Measurements from ENCODE around the gene KCNJ14.

The KCNJ14 gene

GRCh38 chr19:48475369-48476068, 20.1 kb downstream of the KCNJ14 start:
- TF ChIP-seq POLR2AphosphoS5 (IDR thresholded peaks at IDR 0.05; ENCODE audit: low read depth, low read length) (no peak), POLR2A (IDR thresholded peaks at IDR 0.05; ENCODE audit: low read depth, low read length) (no peak), TAF1 (IDR thresholded peaks at IDR 0.05; ENCODE audit: borderline replicate concordance, low read depth, low read length) (no peak)
- DNase-seq (ENCODE audit: insufficient read length) = no peak
- FAIRE-seq = no peak

GRCh38 chr19:48476176-48476575, 20.8 kb downstream of the KCNJ14 start:
- FAIRE-seq = no peak
- TF ChIP-seq TAF1 (IDR thresholded peaks at IDR 0.05; ENCODE audit: borderline replicate concordance, low read depth, low read length) (no peak), POLR2AphosphoS5 (IDR thresholded peaks at IDR 0.05; ENCODE audit: low read depth, low read length) (no peak), POLR2A (IDR thresholded peaks at IDR 0.05; ENCODE audit: low read depth, low read length) (no peak)
- DNase-seq (ENCODE audit: insufficient read length) = no peak

DNA sequence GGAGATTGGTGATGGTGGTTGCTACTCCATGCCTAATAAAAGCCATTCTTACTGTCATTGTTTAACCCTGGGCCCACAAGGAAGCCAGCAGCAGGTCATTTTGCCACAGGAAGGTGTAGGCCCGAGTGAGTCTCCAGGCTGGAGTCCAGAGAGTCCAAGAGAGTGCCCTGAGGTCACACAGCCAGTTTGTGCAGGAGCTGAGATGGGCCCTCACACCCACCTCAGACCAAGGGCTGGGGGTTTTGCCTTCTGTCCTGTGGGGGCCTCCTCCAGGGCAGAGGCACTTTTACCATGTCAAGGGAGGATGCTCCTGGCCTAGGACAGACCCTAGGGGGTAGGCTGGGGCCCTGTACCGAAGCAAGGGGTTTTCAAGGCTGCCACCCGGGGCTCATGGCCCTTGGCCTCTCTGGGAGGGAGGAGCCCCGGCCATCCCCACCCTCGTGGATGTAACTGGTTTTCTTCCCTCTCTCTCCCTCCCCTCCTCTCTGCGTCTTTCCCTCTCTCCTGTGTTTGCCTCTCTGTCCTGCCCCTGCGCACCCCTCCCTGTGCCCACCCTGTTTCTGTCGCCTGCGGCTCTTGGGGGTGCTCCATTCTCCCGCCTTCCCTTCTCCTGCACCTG, 21.8 kb downstream of the KCNJ14 start:
- TF ChIP-seq POLR2AphosphoS5 (IDR thresholded peaks at IDR 0.05; ENCODE audit: low read depth, low read length) (no peak), POLR2A (IDR thresholded peaks at IDR 0.05; ENCODE audit: low read depth, low read length) (no peak), TAF1 (IDR thresholded peaks at IDR 0.05; ENCODE audit: borderline replicate concordance, low read depth, low read length) (no peak)
- DNase-seq (ENCODE audit: insufficient read length) (no peak), FAIRE-seq (no peak)

DNA sequence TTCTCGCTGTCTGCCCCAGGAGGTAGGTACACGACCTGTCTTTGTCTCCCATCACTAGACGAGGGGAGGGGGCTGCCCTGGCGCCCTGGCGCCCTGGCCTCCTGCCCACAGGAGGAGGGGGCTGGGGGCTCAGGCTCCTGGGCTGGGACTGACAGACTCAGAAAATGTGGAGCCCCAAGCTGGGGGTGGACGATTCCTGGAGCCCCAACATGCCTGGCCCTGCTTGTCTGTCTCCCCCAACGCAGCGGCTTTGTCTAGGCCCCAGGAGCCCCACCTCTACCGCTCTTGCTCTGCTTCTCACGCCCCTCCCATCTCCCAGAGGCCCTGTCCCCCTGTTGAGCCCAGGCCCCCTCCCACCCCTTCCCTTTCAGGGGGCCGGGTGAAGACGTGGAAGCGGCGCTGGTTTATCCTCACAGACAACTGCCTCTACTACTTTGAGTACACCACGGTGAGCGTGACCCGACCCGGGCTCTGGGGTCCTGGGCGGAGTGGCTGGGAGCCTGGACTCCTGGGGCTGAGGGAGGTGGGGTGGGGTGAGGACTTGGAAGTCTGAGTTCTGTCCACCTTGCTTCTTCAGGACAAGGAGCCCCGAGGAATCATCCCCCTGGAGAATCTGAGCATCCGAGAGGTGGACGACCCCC, 22.4 kb downstream of the KCNJ14 start:
- FAIRE-seq = no peak
- TF ChIP-seq TAF1 (IDR thresholded peaks at IDR 0.05; ENCODE audit: borderline replicate concordance, low read depth, low read length) (no peak), POLR2A (IDR thresholded peaks at IDR 0.05; ENCODE audit: low read depth, low read length) (no peak), POLR2AphosphoS5 (IDR thresholded peaks at IDR 0.05; ENCODE audit: low read depth, low read length) (no peak)
- no peak for DNase-seq (ENCODE audit: insufficient read length)

- TF ChIP-seq TAF1 (IDR thresholded peaks at IDR 0.05; ENCODE audit: borderline replicate concordance, low read depth, low read length) (no peak), POLR2AphosphoS5 (IDR thresholded peaks at IDR 0.05; ENCODE audit: low read depth, low read length) (no peak), POLR2A (IDR thresholded peaks at IDR 0.05; ENCODE audit: low read depth, low read length) (no peak)
- no peak for DNase-seq (ENCODE audit: insufficient read length)
- no peak for FAIRE-seq
These were observed 23.2 kb downstream of the KCNJ14 start for GRCh38 chr19:48478339-48479256.

GRCh38 chr19:48479686-48480085, 24.3 kb downstream of the KCNJ14 start:
- peak; percentile 73 for TF ChIP-seq POLR2AphosphoS5 (IDR thresholded peaks at IDR 0.05; ENCODE audit: low read depth, low read length)
- no peak for TF ChIP-seq POLR2A (IDR thresholded peaks at IDR 0.05; ENCODE audit: low read depth, low read length)
- TF ChIP-seq TAF1 (IDR thresholded peaks at IDR 0.05; ENCODE audit: borderline replicate concordance, low read depth, low read length) = no peak
- no peak for FAIRE-seq
- DNase-seq (ENCODE audit: insufficient read length) = no peak

GRCh38 chr19:48480183-48480557, 24.8 kb downstream of the KCNJ14 start:
- DNase-seq (ENCODE audit: insufficient read length) (no peak), FAIRE-seq (no peak)
- TF ChIP-seq TAF1 (IDR thresholded peaks at IDR 0.05; ENCODE audit: borderline replicate concordance, low read depth, low read length) = no peak
- TF ChIP-seq POLR2AphosphoS5 (IDR thresholded peaks at IDR 0.05; ENCODE audit: low read depth, low read length) = no peak; the same call in 1 of the 2 replicates
- TF ChIP-seq POLR2A (IDR thresholded peaks at IDR 0.05; ENCODE audit: low read depth, low read length) = no peak

DNA sequence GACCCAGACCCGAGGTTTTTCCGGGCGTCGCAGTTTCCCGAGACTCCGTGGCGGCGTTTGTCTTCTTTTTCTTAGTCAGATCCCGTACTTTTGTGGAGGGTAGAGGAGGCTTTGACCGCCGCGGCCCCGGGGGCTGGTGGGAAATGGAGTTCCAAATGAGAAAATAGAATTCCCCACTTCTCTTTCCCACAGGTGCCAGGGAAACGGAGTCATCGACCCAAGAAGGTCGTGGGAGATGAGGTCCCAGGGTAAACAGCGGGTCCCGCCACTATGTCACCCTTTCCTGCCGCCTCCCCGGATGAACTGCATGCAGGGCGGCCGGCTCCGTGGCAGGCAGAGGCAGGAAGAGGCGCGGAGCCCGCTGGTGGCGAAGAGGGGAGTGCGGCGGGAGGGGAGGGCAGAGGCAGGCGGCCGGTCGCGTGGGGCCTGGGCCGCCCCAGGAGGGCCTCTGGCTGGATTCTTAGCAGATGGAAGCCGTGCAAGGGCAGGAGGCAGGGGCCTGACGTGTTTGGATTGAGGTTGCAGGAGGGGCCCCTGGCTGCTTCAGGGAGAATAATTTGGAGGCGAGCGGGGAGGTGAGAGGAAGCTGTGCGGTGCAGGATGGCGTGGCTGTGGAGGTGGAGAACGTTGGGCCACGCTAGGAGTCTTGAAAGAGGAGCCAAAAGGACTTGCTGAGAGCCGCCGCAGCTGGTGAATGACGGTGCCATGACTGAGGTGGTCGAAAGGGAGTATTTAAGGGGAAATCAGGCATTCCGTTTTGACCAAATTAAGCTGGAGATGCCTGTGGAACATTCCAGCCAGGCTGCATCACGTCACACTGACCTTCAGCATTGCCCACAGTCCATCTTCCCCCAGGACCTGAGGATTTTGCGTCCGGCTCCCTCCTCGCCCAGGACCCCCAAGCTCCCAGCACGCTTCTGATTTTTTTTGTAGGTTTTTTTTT, 25.5 kb downstream of the KCNJ14 start:
- TF ChIP-seq POLR2A (IDR thresholded peaks at IDR 0.05; ENCODE audit: low read depth, low read length) (no peak), POLR2AphosphoS5 (IDR thresholded peaks at IDR 0.05; ENCODE audit: low read depth, low read length) (no peak), TAF1 (IDR thresholded peaks at IDR 0.05; ENCODE audit: borderline replicate concordance, low read depth, low read length) (no peak)
- FAIRE-seq (peak; percentile 84), DNase-seq (ENCODE audit: insufficient read length) (no peak)

DNA sequence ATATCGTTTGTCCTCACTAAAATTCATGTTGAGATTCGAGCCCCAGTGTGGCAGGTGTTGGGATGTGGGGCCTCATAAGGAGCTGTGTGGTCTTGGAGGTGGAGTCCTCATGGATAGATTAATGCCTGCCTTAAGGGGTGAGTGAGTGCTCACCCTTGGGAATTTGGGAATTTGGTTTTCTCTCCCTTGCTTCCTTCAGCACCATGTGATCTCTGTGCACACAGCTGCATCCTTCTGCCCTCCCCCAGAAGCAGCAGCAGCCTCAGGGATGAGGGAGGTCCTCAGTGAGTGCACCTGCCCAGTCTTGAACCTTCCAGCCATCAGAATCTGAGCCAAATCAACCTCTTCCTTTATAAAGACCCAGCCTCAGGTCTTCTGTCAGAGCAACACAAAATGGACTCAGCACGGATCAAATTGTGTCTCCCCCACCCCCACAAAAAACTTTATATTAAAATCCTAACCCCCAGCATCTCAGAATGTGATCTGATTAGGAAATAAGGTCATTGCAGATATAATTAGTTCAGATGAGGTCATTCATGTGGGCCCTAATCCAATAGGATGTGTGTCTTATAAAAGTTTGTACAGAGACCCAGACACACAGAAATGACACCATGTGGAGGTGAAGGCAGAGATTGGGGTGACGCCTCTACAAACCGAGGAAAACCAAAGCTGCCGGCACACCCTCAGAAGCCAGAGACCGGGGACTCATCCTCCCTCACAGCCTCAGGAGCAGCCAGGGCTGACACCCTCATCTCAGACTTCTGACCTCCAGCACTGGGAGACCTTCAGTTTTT, 26.7 kb downstream of the KCNJ14 start:
- TF ChIP-seq TAF1 (IDR thresholded peaks at IDR 0.05; ENCODE audit: borderline replicate concordance, low read depth, low read length) (no peak), POLR2AphosphoS5 (IDR thresholded peaks at IDR 0.05; ENCODE audit: low read depth, low read length) (no peak), POLR2A (IDR thresholded peaks at IDR 0.05; ENCODE audit: low read depth, low read length) (no peak)

More for the DNA sequence above, 26.7 kb downstream of the KCNJ14 start:
- FAIRE-seq (peak; percentile 21), DNase-seq (ENCODE audit: insufficient read length) (no peak)

All from GM12892 (cell line).